ENCODE measurements around the gene ZNF777.

The ZNF777 gene

DNA sequence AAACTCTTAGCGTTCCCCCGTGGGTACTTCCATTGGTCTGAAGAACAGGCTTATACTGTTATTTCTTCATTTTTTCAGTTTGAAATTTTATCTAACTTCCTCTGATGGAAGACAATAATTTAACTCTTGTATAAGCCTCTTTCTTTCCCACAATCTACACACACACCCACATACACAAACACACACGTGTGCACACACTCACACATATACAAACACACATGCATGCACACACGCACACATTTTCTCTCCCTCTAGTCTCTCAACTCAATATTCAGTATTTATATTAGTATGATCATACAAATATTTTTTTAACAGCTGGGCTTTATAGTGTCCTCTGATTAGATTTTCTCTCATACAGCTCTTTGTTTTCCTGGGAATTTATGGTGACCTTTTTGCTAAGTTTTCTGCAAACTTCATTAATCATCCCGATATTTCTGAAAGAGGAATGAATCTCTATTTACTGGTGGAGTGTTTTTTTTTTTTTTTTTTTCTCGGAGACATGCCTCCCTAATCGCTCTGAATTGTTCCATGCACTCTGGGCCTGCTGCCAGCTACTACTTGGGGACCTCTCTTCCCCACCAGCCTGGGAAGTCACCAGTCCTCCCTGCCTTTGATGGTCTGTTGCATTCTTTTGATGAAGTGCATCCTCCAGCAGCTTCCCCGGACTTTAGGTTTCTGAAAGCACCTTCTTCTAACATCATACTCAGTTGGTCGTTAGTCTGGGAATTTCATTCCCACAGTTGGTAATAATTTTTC is 75.5 kb downstream of the ZNF777 start:
- Mint-ChIP-seq H3K27ac (no peak overlapping the region), H3K4me1 (ENCODE audit: low read depth) (no peaks in the 10 kb centered on the region), H3K4me3 (no peak overlapping the region), H3K9me3 (peaks cover 5% of the 10 kb centered on the region), H3K27me3 (ENCODE audit: low read depth) (peaks cover 9% of the 10 kb centered on the region), H3K36me3 (ENCODE audit: low read depth) (no peaks in the 10 kb centered on the region)

Measured in T-helper 1 cell treated with Interleukin-12 subunit alpha and Interleukin-12 subunit beta and Interleukin-4 antibody, amounts not matched to agents 30 μg/mL and 1 μg/mL, for 36 hours (primary cell).